Ishikawa (cell line): ENCODE results near the gene AHI1.
A peak's percentile ranks its signal among the peaks of the same experiment; 100 is the strongest.

Experiments used
- CEBPB ChIP-seq: IDR thresholded peaks from 2 replicates; pipeline ENCODE4 v1.6.1; 2012
- CREB1 ChIP-seq: IDR thresholded peaks from 2 replicates; pipeline ENCODE4 v1.6.1; 2012; ENCODE audit warnings: low read depth
- EGR1 ChIP-seq: IDR thresholded peaks from 2 replicates; pipeline ENCODE4 v1.6.1; 2012
- EP300 ChIP-seq: IDR thresholded peaks from 2 replicates; pipeline ENCODE4 v1.6.1; 2012; ENCODE audit warnings: borderline replicate concordance
- FOXM1 ChIP-seq: IDR thresholded peaks from 2 replicates; pipeline ENCODE4 v1.6.1; 2012; ENCODE audit warnings: low read depth, borderline replicate concordance
- MAX ChIP-seq: IDR thresholded peaks from 2 replicates; pipeline ENCODE4 v1.6.1; 2012
- NFIC ChIP-seq: IDR thresholded peaks from 2 replicates; pipeline ENCODE4 v1.6.1; 2012
- RAD21 ChIP-seq: IDR thresholded peaks from 2 replicates; pipeline ENCODE4 v1.6.1; 2012; ENCODE audit warnings: low read depth
- REST ChIP-seq: IDR thresholded peaks from 2 replicates; pipeline ENCODE4 v1.6.1; 2012; ENCODE audit warnings: low read depth, mild to moderate bottlenecking
- TAF1 ChIP-seq: IDR thresholded peaks from 2 replicates; pipeline ENCODE4 v1.6.1; 2012; ENCODE audit warnings: low read depth, mild to moderate bottlenecking
- TCF12 ChIP-seq: IDR thresholded peaks from 2 replicates; pipeline ENCODE4 v1.6.1; 2012; ENCODE audit warnings: low read depth
- TEAD4 ChIP-seq: IDR thresholded peaks from 2 replicates; pipeline ENCODE4 v1.6.1; 2012
- USF1 ChIP-seq: IDR thresholded peaks from 2 replicates; pipeline ENCODE4 v1.6.1; 2012
- YY1 ChIP-seq: IDR thresholded peaks from 2 replicates; pipeline ENCODE4 v1.6.1; 2012; ENCODE audit warnings: low read depth
- ZBTB7A ChIP-seq: IDR thresholded peaks from 2 replicates; pipeline ENCODE4 v1.6.1; 2012; ENCODE audit warnings: low read depth

Gene AHI1

DNA sequence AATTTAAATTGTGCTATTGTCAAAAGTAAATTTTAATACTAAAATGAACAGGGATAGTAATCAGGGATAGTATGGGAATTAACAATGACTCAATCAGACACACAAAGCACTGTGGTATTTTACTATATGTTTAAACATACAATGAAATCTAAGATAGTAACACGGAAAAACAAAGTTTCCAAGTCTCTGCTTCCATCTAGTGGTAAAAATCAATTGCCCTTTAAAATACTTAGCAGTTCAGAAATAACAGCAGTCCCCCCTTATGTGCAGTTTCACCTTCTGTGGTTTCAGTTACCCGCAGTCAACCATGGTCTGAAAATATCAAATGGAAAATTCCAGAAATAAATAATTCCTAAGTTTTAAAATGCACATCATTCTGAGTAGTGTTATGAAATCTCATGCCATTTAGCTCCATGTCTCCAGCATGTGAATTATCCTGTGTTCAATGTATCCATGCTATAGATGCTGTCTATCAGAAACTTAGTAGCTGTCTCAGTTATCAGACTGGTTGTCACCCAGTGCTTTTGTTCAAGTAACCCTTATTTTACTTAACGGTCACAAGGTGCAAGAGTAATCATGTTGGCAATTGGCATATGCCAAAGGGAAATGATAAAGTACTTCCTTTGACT is 58.5 kb downstream of the AHI1 start:
- TF ChIP-seq EP300, result no peak
- TF ChIP-seq FOXM1, result no peak
- TF ChIP-seq RAD21, result peak; percentile 19; the same call in 1 of the 2 replicates
- TF ChIP-seq YY1, result no peak

GRCh38 chr6:135434991-135435390 is 62.5 kb downstream of the AHI1 start:
- no peak for TF ChIP-seq RAD21
- no peak for TF ChIP-seq FOXM1
- no peak for TF ChIP-seq CEBPB
- TF ChIP-seq ZBTB7A, result no peak
- TF ChIP-seq USF1, result no peak
- TF ChIP-seq TEAD4, result no peak
- no peak for TF ChIP-seq EGR1
- no peak for TF ChIP-seq REST
- no peak for TF ChIP-seq TCF12
- TF ChIP-seq TAF1, result no peak
- no peak for TF ChIP-seq CREB1
- TF ChIP-seq EP300, result no peak

DNA sequence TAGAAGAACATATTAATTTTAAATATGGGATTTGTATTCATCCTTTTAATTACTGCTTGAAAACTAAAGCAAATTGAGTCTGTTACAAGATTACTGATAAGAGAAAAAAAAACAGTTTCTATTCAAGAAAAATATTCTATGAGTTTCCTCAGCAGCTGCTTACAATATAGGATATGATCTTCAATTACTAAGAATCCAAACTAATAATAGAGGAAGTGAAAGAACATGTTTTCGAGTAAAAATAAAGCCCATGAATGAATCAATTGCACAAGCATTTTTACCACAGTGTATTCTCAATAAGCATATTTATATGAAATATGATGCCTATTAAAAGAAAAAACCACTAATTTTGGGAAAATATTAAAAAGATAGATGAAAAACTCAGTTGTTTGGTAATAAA is 63.4 kb downstream of the AHI1 start:
- TF ChIP-seq CREB1, result no peak

DNA sequence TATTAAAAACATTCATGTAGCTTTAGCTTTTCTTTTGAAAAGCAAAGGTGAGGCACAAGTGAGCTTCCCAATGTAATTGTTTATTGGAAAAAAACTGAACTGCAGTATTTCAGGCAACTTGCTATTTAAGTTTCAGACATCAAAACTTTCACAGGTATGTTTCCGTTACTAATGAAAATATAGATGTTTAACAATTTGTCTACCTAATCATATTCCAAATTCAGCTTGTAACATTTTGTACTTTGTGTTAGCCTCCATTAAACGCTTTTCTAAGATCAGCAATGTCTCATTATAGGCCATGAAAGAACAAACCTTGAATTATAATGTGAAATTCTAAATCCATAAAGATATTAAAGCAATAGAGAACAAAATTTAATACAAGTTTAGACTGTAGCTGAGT is 69.5 kb downstream of the AHI1 start:
- TF ChIP-seq CEBPB (no peak), NFIC (no peak), USF1 (no peak), YY1 (no peak), EP300 (no peak), TAF1 (no peak), TEAD4 (no peak), REST (no peak), ZBTB7A (no peak), RAD21 (no peak), EGR1 (no peak), FOXM1 (no peak), CREB1 (no peak), TCF12 (no peak), MAX (no peak)

DNA sequence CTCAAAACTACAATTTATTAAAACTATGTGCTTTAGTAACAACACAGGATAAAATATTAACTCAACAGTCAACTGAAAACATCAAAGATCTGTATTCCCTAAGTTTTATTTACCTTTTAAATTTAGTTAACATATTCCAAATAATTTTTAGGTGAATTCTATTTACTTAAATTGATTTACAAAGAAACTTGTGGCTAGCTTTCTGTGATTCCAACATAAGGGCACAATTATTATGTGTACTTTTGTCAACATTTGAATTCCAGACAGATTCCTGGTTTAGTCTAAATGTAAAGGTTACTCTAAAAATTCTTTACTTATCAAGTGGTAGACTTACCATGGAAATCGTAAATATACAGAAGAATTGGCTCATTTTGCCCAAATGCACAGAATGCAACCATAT is 70.7 kb downstream of the AHI1 start:
- TF ChIP-seq MAX (no peak), ZBTB7A (no peak), NFIC (no peak), CREB1 (no peak), USF1 (no peak), CEBPB (no peak), YY1 (no peak), TCF12 (no peak), RAD21 (no peak), FOXM1 (no peak), REST (no peak), TEAD4 (no peak), EP300 (no peak), EGR1 (no peak), TAF1 (no peak)
